Choroid plexus epithelial cell (primary cell): ENCODE measurements around the gene USP36.

Experiments used
- DNase-seq: peaks from one replicate; pipeline ENCODE4 v3.0.0-alpha.2; 2010; ENCODE audit warnings: low read depth
- H3K4me3 ChIP-seq: 2 replicates; pipeline ENCODE4 v1.5.1; 2011; ENCODE audit warnings: low read depth, mild to moderate bottlenecking, control low read depth, low read length, moderate library complexity
- CTCF ChIP-seq: conservative IDR thresholded peaks from 2 replicates; pipeline ENCODE4 v1.5.1; 2011; ENCODE audit warnings: low read depth, mild to moderate bottlenecking, control low read depth, inconsistent platforms, low read length, moderate library complexity

USP36 gene

GRCh38 chr17:78884148-78884825, 43.7 kb upstream of the USP36 start:
- peak overlapping the region; percentile 33 for H3K4me3 ChIP-seq
- TF ChIP-seq CTCF: no peak

GRCh38 chr17:78883533-78884131, 43.0 kb upstream of the USP36 start:
- peak; percentile 15 for TF ChIP-seq CTCF

More at GRCh38 chr17:78884148-78884825, 43.7 kb upstream of the USP36 start:
- no peak for DNase-seq

GRCh38 chr17:78883089-78883532, 42.5 kb upstream of the USP36 start:
- peak; percentile 78 for DNase-seq
- no peak for TF ChIP-seq CTCF
- peak overlapping the region; percentile 33 for H3K4me3 ChIP-seq

More at GRCh38 chr17:78883533-78884131, 43.0 kb upstream of the USP36 start:
- peak; percentile 96 for DNase-seq
- H3K4me3 ChIP-seq: peak overlapping the region; percentile 33

- DNase-seq: no peak
- TF ChIP-seq CTCF: no peak
- H3K4me3 ChIP-seq: no peak overlapping the region
Measured at GRCh38 chr17:78882540-78883088, 42.0 kb upstream of the USP36 start.

GRCh38 chr17:78879635-78880186, 39.1 kb upstream of the USP36 start:
- peak; percentile 97 for DNase-seq
- H3K4me3 ChIP-seq: no peak overlapping the region
- no peak for TF ChIP-seq CTCF

- peak overlapping the region; percentile 17 for H3K4me3 ChIP-seq
- TF ChIP-seq CTCF: no peak
Measured at GRCh38 chr17:78878871-78879527, 38.4 kb upstream of the USP36 start.

More at GRCh38 chr17:78878871-78879527, 38.4 kb upstream of the USP36 start:
- DNase-seq: no peak
